PFSK-1 (cell line): ENCODE results near the gene CCND2.

Source experiments
- FOXP2 ChIP-seq: optimal IDR thresholded peaks from 2 replicates; pipeline ENCODE3; 2011; ENCODE audit warnings: borderline replicate concordance, control low read depth, inconsistent platforms; ENCODE audit not compliant: insufficient read depth; ENCODE audit errors: extremely low read length, extremely low read depth
- POLR2AphosphoS5 ChIP-seq: IDR thresholded peaks from 2 replicates; pipeline ENCODE4 v1.6.1; 2012; ENCODE audit warnings: low read depth, mild to moderate bottlenecking, control low read depth, low read length, moderate library complexity
- SIN3A ChIP-seq: IDR thresholded peaks from 2 replicates; pipeline ENCODE4 v1.6.1; 2012; ENCODE audit warnings: mild to moderate bottlenecking, low read length, moderate library complexity, borderline replicate concordance; ENCODE audit not compliant: insufficient read depth
- TAF1 ChIP-seq: IDR thresholded peaks from 2 replicates; pipeline ENCODE4 v1.6.1; 2012; ENCODE audit warnings: low read length, control low read depth, borderline replicate concordance; ENCODE audit not compliant: insufficient read depth
- TF ChIP-seq, protein P1 (sequence below), 2 experiments: IDR thresholded peaks; 2 replicates each; pipeline versions ENCODE4 v1.6.1 to v1.8.0; 2011 to 2012; ENCODE audit warnings: low read depth in 2 of 2, low read length in 2 of 2, control low read depth in 1 of 2, inconsistent platforms in 1 of 2, mild to moderate bottlenecking in 1 of 2, moderate library complexity in 1 of 2; ENCODE audit not compliant: insufficient read depth in 1 of 2

Gene CCND2

DNA sequence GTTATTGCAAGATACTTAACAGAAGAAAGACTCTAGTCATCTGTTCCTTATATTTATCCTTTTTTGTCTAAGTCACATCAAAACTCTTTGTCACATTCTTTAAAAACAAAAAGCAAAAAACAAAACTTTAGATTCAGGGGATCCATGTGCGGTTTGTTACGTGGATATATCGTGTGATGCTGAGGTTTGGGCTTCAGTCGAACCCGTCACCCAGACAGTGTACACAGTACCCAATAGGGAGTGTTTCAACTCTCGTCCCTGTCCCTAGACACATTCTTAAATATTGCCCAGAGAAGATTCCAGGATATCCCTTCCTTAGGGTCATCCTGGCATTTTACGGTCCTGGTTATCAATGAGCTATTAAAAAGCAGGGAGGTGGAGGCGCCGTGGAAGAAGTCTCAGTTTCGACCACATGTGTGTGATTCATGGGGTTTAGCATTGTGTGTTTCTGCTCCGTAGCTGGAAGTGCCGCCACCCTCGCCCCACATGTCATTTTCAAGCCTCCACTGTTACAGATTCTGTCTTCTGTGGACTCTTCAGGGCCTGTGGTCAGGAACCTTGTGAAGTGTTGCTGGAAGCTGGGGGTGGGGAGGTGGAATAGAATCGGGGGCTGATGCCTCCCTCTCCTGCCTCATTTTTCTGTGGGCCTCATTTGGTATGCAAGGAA lies 19.9 kb downstream of the CCND2 start:
- TF ChIP-seq TAF1, result no peak
- TF ChIP-seq POLR2AphosphoS5, result no peak; the same call in 1 of the 2 replicates
- TF ChIP-seq, protein P1, sequence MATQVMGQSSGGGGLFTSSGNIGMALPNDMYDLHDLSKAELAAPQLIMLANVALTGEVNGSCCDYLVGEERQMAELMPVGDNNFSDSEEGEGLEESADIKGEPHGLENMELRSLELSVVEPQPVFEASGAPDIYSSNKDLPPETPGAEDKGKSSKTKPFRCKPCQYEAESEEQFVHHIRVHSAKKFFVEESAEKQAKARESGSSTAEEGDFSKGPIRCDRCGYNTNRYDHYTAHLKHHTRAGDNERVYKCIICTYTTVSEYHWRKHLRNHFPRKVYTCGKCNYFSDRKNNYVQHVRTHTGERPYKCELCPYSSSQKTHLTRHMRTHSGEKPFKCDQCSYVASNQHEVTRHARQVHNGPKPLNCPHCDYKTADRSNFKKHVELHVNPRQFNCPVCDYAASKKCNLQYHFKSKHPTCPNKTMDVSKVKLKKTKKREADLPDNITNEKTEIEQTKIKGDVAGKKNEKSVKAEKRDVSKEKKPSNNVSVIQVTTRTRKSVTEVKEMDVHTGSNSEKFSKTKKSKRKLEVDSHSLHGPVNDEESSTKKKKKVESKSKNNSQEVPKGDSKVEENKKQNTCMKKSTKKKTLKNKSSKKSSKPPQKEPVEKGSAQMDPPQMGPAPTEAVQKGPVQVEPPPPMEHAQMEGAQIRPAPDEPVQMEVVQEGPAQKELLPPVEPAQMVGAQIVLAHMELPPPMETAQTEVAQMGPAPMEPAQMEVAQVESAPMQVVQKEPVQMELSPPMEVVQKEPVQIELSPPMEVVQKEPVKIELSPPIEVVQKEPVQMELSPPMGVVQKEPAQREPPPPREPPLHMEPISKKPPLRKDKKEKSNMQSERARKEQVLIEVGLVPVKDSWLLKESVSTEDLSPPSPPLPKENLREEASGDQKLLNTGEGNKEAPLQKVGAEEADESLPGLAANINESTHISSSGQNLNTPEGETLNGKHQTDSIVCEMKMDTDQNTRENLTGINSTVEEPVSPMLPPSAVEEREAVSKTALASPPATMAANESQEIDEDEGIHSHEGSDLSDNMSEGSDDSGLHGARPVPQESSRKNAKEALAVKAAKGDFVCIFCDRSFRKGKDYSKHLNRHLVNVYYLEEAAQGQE (IDR thresholded peaks at IDR 0.05; ENCODE audit: insufficient read depth in 1 of 2, low read depth in 2 of 2, low read length in 2 of 2), result no peak
- TF ChIP-seq FOXP2, result no peak
- no peak for TF ChIP-seq SIN3A

- TF ChIP-seq, protein P1 (IDR thresholded peaks at IDR 0.05; ENCODE audit: insufficient read depth in 1 of 2, low read depth in 2 of 2, low read length in 2 of 2), result no peak
- peak; percentile 51; the same call in 1 of the 2 replicates for TF ChIP-seq POLR2AphosphoS5
These were observed 20.5 kb downstream of the CCND2 start for GRCh38 chr12:4293966-4294505.

DNA sequence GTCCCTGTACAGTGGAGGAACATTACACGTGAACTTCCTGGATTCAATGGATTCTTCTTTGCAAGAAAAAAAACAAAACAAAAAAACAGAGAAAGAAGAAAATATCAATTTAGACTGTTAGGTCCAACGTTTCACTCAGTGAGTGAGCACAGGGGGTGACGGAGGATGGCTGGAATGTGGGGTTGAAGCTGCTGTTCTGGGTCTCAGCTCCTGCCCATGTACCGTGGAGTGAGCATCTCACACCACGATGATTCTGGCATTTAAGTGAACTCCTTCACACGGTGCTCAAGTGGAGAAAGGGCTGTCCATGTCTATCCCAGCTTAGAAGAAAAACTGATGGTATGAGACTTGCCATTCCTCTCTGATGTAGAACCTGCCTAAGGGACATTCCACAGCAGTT lies 23.2 kb downstream of the CCND2 start:
- TF ChIP-seq POLR2AphosphoS5 (no peak), SIN3A (no peak)

- TF ChIP-seq FOXP2 (no peak), TAF1 (no peak), POLR2AphosphoS5 (0 out of 2 replicates have a peak, but pooled peaks have one; percentile 14), SIN3A (no peak)
- TF ChIP-seq, protein P1 (IDR thresholded peaks at IDR 0.05; ENCODE audit: insufficient read depth in 1 of 2, low read depth in 2 of 2, low read length in 2 of 2), result no peak
These were observed 24.1 kb downstream of the CCND2 start for GRCh38 chr12:4297617-4298016.

GRCh38 chr12:4300883-4301282 lies 27.3 kb downstream of the CCND2 start:
- TF ChIP-seq SIN3A (no peak), TAF1 (no peak), POLR2AphosphoS5 (no peak), FOXP2 (no peak)
- TF ChIP-seq, protein P1 (IDR thresholded peaks at IDR 0.05; ENCODE audit: insufficient read depth in 1 of 2, low read depth in 2 of 2, low read length in 2 of 2), result no peak
